NB4 (cell line): ENCODE data around the gene FZD7.

Source experiments
- MYC ChIP-seq: IDR thresholded peaks from 2 replicates; pipeline ENCODE4 v1.6.1; 2011; ENCODE audit warnings: low read depth, low read length
- POLR2A ChIP-seq: IDR thresholded peaks from 2 replicates; pipeline ENCODE4 v1.6.1; 2011; ENCODE audit warnings: mild to moderate bottlenecking; ENCODE audit not compliant: insufficient read length; ENCODE audit errors: extremely low read depth
- TF ChIP-seq, protein P1 (sequence below): IDR thresholded peaks from one replicate; pipeline ENCODE4 v1.5.1; 2012; ENCODE audit warnings: low read depth, low read length

DNA sequence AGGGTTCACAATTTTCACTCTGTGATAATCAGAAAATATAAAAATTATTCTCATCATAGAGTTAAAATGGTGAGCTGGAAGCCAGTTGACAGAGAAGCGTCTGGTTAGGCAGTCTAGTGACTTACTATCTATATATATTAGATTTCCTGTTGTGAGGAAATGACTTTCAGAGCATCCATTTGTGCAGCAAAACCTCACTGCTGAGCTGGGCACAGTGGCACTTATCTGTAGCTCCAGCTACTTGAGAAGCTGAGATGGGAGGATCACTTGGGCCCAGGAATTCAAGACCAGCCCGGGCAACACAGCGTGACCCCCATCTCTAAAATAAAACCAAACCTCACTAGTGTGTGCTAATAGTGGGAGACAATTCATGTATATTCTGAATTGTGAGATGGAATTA lies 32.2 kb downstream of the FZD7 start:
- TF ChIP-seq POLR2A (no peak), MYC (no peak)
- TF ChIP-seq, protein P1, sequence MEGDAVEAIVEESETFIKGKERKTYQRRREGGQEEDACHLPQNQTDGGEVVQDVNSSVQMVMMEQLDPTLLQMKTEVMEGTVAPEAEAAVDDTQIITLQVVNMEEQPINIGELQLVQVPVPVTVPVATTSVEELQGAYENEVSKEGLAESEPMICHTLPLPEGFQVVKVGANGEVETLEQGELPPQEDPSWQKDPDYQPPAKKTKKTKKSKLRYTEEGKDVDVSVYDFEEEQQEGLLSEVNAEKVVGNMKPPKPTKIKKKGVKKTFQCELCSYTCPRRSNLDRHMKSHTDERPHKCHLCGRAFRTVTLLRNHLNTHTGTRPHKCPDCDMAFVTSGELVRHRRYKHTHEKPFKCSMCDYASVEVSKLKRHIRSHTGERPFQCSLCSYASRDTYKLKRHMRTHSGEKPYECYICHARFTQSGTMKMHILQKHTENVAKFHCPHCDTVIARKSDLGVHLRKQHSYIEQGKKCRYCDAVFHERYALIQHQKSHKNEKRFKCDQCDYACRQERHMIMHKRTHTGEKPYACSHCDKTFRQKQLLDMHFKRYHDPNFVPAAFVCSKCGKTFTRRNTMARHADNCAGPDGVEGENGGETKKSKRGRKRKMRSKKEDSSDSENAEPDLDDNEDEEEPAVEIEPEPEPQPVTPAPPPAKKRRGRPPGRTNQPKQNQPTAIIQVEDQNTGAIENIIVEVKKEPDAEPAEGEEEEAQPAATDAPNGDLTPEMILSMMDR = no peak
